Measurements from ENCODE around the gene ANGPTL4. TPM values are rescaled to one million over a fixed set of nuclear protein-coding genes. Genes with fewer than 3 reads are reported as not detected.
A peak's percentile ranks its signal among the peaks of the same experiment; 100 is the strongest.

ANGPTL4 gene
- total RNA-seq, 1 experiment from 2014 or later = not detected

- peak; percentile 87 for DNase-seq (ENCODE audit: low read depth)
These were observed 49.1 kb downstream of the ANGPTL4 start, which contains the start of gene MARCHF2 for GRCh38 chr19:8412783-8413628. TSS of gene MARCHF2 (plus strand) at chr19:8413305. CDS start at chr19:8421841, 8,536 bp downstream.

GRCh38 chr19:8413629-8413995 is 49.7 kb downstream of the ANGPTL4 start:
- DNase-seq (ENCODE audit: low read depth) = no peak

- DNase-seq (ENCODE audit: low read depth) = no peak
These were observed 52.8 kb downstream of the ANGPTL4 start for GRCh38 chr19:8416796-8417195.

- no peak for DNase-seq (ENCODE audit: low read depth)
These were observed 57.8 kb downstream of the ANGPTL4 start for GRCh38 chr19:8421484-8422461.

- DNase-seq (ENCODE audit: low read depth) = peak; percentile 96
These were observed 59.9 kb downstream of the ANGPTL4 start for GRCh38 chr19:8423817-8424223.

Small RNAs within 50 kb of the gene (small RNA-seq; reads per million reads assigned to genes)
- not detected for gene MIR4999

Other genes with a start within 250 kb of the ANGPTL4 start
- not detected in 2 replicates for gene FBN3, start 214.6 kb upstream of the ANGPTL4 start, total RNA-seq (2014; rRNA removed; shearing (Covaris generic))
- 0.27 and 0.50 TPM in 2 replicates for gene CERS4, start 154.8 kb upstream of the ANGPTL4 start, total RNA-seq (2014; rRNA removed; shearing (Covaris generic))
- gene CD320, start 55.8 kb upstream of the ANGPTL4 start, total RNA-seq (2014; rRNA removed; shearing (Covaris generic)) = 88.7 and 93.7 TPM in 2 replicates
- 35.0 and 39.4 TPM in 2 replicates for gene NDUFA7, start 42.8 kb upstream of the ANGPTL4 start, total RNA-seq (2014; rRNA removed; shearing (Covaris generic))
- 1,252 and 1,259 TPM in 2 replicates for gene RPS28, start 42.7 kb upstream of the ANGPTL4 start, total RNA-seq (2014; rRNA removed; shearing (Covaris generic))
- gene KANK3, start 20.9 kb upstream of the ANGPTL4 start, total RNA-seq (2014; rRNA removed; shearing (Covaris generic)) = not detected in 2 replicates
- gene RAB11B, start 26.2 kb downstream of the ANGPTL4 start, total RNA-seq (2014; rRNA removed; shearing (Covaris generic)) = 9.6 and 10.7 TPM in 2 replicates
- gene MARCHF2, start 49.1 kb downstream of the ANGPTL4 start, total RNA-seq (2014; rRNA removed; shearing (Covaris generic)) = 6.5 and 10.4 TPM in 2 replicates
- 109 and 146 TPM in 2 replicates for gene HNRNPM, start 80.8 kb downstream of the ANGPTL4 start, total RNA-seq (2014; rRNA removed; shearing (Covaris generic))
- not detected in 2 replicates for gene PRAM1, start 138.5 kb downstream of the ANGPTL4 start, total RNA-seq (2014; rRNA removed; shearing (Covaris generic))
- 4.1 and 8.5 TPM in 2 replicates for gene ZNF414, start 150.0 kb downstream of the ANGPTL4 start, total RNA-seq (2014; rRNA removed; shearing (Covaris generic))
- gene MYO1F, start 213.3 kb downstream of the ANGPTL4 start, total RNA-seq (2014; rRNA removed; shearing (Covaris generic)) = not detected in 2 replicates
- not detected in 2 replicates for gene ADAMTS10, start 246.6 kb downstream of the ANGPTL4 start, total RNA-seq (2014; rRNA removed; shearing (Covaris generic))

Data from HT1080 (cell line).